ENCODE measurements around the gene SORCS2.

The SORCS2 gene

GRCh38 chr4:7663075-7663541 is 470.8 kb downstream of the SORCS2 start:
- no peaks in the 10 kb centered on the region for H3K27me3 ChIP-seq (replicated peaks)
- TF ChIP-seq CTCF (IDR thresholded peaks at IDR 0.05; ENCODE audit: low read depth, low read length, missing control alignments), result no peak
- no peak for DNase-seq
- H3K27ac ChIP-seq, result no peak overlapping the region
- in situ Hi-C loops (cut with HindIII; ENCODE audit: low pct_ligation_motif_present, low sequenced_read_pairs), result no loop called here
- H3K36me3 ChIP-seq (replicated peaks), result no peaks in the 10 kb centered on the region
- no peak overlapping the region for H3K4me3 ChIP-seq (ENCODE audit: low read depth, low read length)

- H3K36me3 ChIP-seq (replicated peaks), result no peaks in the 10 kb centered on the region
- no peaks in the 10 kb centered on the region for H3K27me3 ChIP-seq (replicated peaks)
- H3K27ac ChIP-seq, result no peak overlapping the region
- TF ChIP-seq CTCF (IDR thresholded peaks at IDR 0.05; ENCODE audit: low read depth, low read length, missing control alignments), result no peak
- DNase-seq, result no peak
- no peak overlapping the region for H3K4me3 ChIP-seq (ENCODE audit: low read depth, low read length)
- in situ Hi-C loops (cut with HindIII; ENCODE audit: low pct_ligation_motif_present, low sequenced_read_pairs), result no loop called here
These were observed 471.8 kb downstream of the SORCS2 start for GRCh38 chr4:7664106-7664505.

DNA sequence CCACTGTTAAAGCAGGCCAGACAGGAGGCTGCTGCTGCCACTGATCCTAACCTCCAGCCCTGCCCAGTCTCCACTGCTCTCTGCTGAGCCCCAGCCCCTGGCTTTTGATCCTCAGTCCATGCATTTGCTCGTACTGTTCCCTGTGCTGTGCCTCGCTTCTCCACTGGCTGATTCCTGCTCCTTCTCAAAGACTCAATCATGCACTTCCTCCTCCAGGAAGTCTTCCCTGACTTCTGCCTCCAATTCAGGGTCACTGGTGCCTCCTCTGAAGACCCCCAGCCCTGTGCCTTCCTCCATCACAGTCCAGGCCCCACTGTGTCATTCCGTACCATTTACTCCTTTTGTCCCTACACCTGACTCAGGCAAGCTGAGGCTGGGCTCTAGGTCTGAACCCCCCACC is 473.0 kb downstream of the SORCS2 start:
- in situ Hi-C loops (cut with HindIII; ENCODE audit: low pct_ligation_motif_present, low sequenced_read_pairs), result no loop called here
- Histone ChIP-seq H3K36me3 (replicated peaks) (no peaks in the 10 kb centered on the region), H3K27me3 (replicated peaks) (no peaks in the 10 kb centered on the region), H3K27ac (no peak overlapping the region), H3K4me3 (ENCODE audit: low read depth, low read length) (no peak overlapping the region)
- no peak for TF ChIP-seq CTCF (IDR thresholded peaks at IDR 0.05; ENCODE audit: low read depth, low read length, missing control alignments)
- DNase-seq, result no peak

GRCh38 chr4:7666011-7666410 is 473.7 kb downstream of the SORCS2 start:
- H3K36me3 ChIP-seq (replicated peaks), result no peaks in the 10 kb centered on the region
- DNase-seq, result no peak
- TF ChIP-seq CTCF (IDR thresholded peaks at IDR 0.05; ENCODE audit: low read depth, low read length, missing control alignments), result no peak
- H3K4me3 ChIP-seq (ENCODE audit: low read depth, low read length), result no peak overlapping the region
- no peak overlapping the region for H3K27ac ChIP-seq
- no peaks in the 10 kb centered on the region for H3K27me3 ChIP-seq (replicated peaks)
- in situ Hi-C loops (cut with HindIII; ENCODE audit: low pct_ligation_motif_present, low sequenced_read_pairs), result no loop called here

DNA sequence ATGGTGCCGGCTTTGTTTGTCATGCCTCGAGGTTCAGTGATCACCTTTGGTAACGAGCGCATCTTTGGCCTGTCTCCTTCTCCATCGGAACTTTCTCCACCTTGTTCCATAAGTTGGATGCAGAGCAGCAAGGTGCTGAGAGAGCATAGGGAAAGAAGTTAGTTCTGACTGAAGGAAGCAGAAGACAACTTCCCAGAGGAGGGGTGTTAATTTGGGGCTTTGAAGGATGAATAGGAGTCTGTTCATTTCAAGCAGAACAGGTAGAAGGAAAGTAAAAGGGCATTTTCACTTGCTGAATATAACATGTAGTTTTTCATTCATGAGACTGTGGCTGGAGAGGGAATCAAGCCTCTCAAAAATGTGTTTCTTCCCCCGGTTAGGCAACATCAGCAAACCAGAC is 474.4 kb downstream of the SORCS2 start:
- no peaks in the 10 kb centered on the region for H3K36me3 ChIP-seq (replicated peaks)
- no peak for DNase-seq
- no peak overlapping the region for H3K4me3 ChIP-seq (ENCODE audit: low read depth, low read length)
- in situ Hi-C loops (cut with HindIII; ENCODE audit: low pct_ligation_motif_present, low sequenced_read_pairs), result no loop called here
- H3K27me3 ChIP-seq (replicated peaks), result no peaks in the 10 kb centered on the region
- no peak overlapping the region for H3K27ac ChIP-seq
- no peak for TF ChIP-seq CTCF (IDR thresholded peaks at IDR 0.05; ENCODE audit: low read depth, low read length, missing control alignments)

DNA sequence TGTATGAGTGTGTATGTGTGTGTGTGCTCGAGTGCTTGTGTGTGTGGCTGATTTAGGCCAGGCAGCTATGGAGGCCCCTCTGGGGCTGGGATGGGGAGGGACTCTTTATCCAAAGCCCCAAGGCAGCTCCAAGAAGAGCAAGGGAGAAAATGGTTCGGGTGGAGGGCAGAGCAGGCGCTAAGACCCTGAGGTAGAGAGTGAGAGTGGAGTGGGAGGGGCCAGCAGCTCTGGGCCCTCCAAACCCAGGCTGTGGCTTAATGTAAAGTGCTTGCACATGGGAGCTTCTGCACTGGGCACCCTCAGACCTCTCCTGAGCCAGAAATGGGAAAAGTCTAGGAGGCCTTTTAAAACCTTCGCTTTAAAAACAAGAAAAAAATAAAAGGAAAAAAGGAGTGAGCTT is 475.9 kb downstream of the SORCS2 start:
- no peak for TF ChIP-seq CTCF (IDR thresholded peaks at IDR 0.05; ENCODE audit: low read depth, low read length, missing control alignments)
- Histone ChIP-seq H3K27me3 (replicated peaks) (peaks cover 2% of the 10 kb centered on the region), H3K4me3 (ENCODE audit: low read depth, low read length) (no peak overlapping the region), H3K36me3 (replicated peaks) (no peaks in the 10 kb centered on the region), H3K27ac (no peak overlapping the region)
- no peak for DNase-seq
- in situ Hi-C loops (cut with HindIII; ENCODE audit: low pct_ligation_motif_present, low sequenced_read_pairs), result no loop called here

Data from brain microvascular endothelial cell (primary cell).